ENCODE measurements around the gene TRMT6. TPM values are rescaled to one million over a fixed set of nuclear protein-coding genes. Genes with fewer than 3 reads are reported as not detected.

The TRMT6 gene
- total and polyA plus RNA-seq, 10 of the 15 experiments (the other 5 are each of a cell fraction or from before 2014, with no cell fraction given): 18.2 to 35.5 (median 22.6) TPM

- ATAC-seq (no peak), FAIRE-seq (no peak), DNase-seq (ENCODE audit: low read depth, low spot score) (no peak)
- H4K20me1 ChIP-seq (ENCODE audit: control insufficient read depth, insufficient read depth): no peaks in the 10 kb centered on the region
- CTCF ChIA-PET: no interaction called here
- no peak overlapping the region for H3K27ac ChIP-seq (ENCODE audit: control insufficient read depth, insufficient read depth)
- no peaks in the 10 kb centered on the region; a peak in 1 of 4 replicates for H3K27me3 ChIP-seq (replicated peaks in 1 of 2; ENCODE audit: control insufficient read depth in 2 of 2, insufficient read depth in 2 of 2, low read length in 1 of 2)
- H3K4me2 ChIP-seq (ENCODE audit: control insufficient read depth, insufficient read depth): no peak overlapping the region
- in situ Hi-C loops (cut with MboI) (no loop called here), intact Hi-C loops (cut with micrococcal nuclease; ENCODE audit: unreplicated experiment) (no loop called here)
- no peaks in the 10 kb centered on the region for H3K79me2 ChIP-seq (ENCODE audit: control insufficient read depth, insufficient read depth, low read length)
- SMC1A ChIA-PET (ENCODE audit: uncharacterized antibody, unreplicated experiment): no interaction called here
- no peaks in the 10 kb centered on the region for H3K36me3 ChIP-seq (ENCODE audit: control insufficient read depth in 2 of 2, insufficient read depth in 2 of 2, low read length in 1 of 2)
- no peak overlapping the region for H2AFZ ChIP-seq (ENCODE audit: control insufficient read depth, low read depth, low read length)
- WGBS (ENCODE audit: insufficient coverage, insufficient replicate concordance, low lambda C conversion rate, missing lambda C conversion rate): 10% methylated on average over 3 of the region's 3 CpGs
- RAD21 ChIA-PET (ENCODE audit: unreplicated experiment): interaction anchor here (0.7 kb wide), 1 partner anchor 181 kb away, joined by 3 read pairs; no protein-coding TSS in a partner anchor
- POLR2A ChIA-PET: no interaction called here
- no peaks in the 10 kb centered on the region for H3K4me1 ChIP-seq (ENCODE audit: control insufficient read depth, insufficient read depth, low read length)
- H3K9ac ChIP-seq (ENCODE audit: control insufficient read depth, insufficient read depth, low read length): no peak overlapping the region
- no peak overlapping the region for H3K4me3 ChIP-seq
- no TSS peak for BruUV-seq (replicated peaks)
- H3K9me3 ChIP-seq (replicated peaks; ENCODE audit: control insufficient read depth, insufficient read depth, low read length): no peaks in the 10 kb centered on the region
- TF ChIP-seq REST (IDR thresholded peaks at IDR 0.05; ENCODE audit: low read depth, low read length) (no peak), RFX5 (IDR thresholded peaks at IDR 0.05; ENCODE audit: low read depth, low read length) (no peak), PKNOX1 (IDR thresholded peaks at IDR 0.05) (no peak), SREBF1 (IDR thresholded peaks at IDR 0.05; ENCODE audit: low read length) (no peak), HSF1 (IDR thresholded peaks at IDR 0.05; ENCODE audit: low read depth, low read length) (no peak), PAX5 (IDR thresholded peaks at IDR 0.05; ENCODE audit: borderline replicate concordance, low read depth, low read length) (no peak), TCF12 (IDR thresholded peaks at IDR 0.05; ENCODE audit: low read depth, low read length) (no peak), E4F1 (IDR thresholded peaks at IDR 0.05; ENCODE audit: borderline replicate concordance, partially characterized antibody) (no peak), EP300 (IDR thresholded peaks at IDR 0.05; ENCODE audit: borderline replicate concordance in 1 of 2, control insufficient read depth in 1 of 2, low read depth in 2 of 2, low read length in 2 of 2) (no peak), SKIL (IDR thresholded peaks at IDR 0.05; ENCODE audit: low read depth, poor library complexity, severe bottlenecking) (no peak), CHD4 (IDR thresholded peaks at IDR 0.05) (no peak), SRF (IDR thresholded peaks at IDR 0.05; ENCODE audit: low read depth in 2 of 2, low read length in 2 of 2) (no peak), POLR2AphosphoS2 (IDR thresholded peaks at IDR 0.05; ENCODE audit: low read depth, low read length) (no peak), POLR2A (IDR thresholded peaks at IDR 0.05; ENCODE audit: low read depth, low read length) (no peak)
Observed at GRCh38 chr20:5893052-5893451, 57.3 kb downstream of the TRMT6 start.

Measured in GM12878 (cell line).